Medulla oblongata (tissue), 1 donor: Measurements from ENCODE around the gene ADGRD1.
"Not testable (repeated sequence)": the region's sequence is repeated elsewhere in the genome, so short reads cannot be mapped to it uniquely, and the experiment has no call there.

Experiments
- DNase-seq: peaks from one replicate; pipeline ENCODE4 v3.0.0-alpha.2; 2015; ENCODE audit errors: extremely low spot score

The ADGRD1 gene

DNA sequence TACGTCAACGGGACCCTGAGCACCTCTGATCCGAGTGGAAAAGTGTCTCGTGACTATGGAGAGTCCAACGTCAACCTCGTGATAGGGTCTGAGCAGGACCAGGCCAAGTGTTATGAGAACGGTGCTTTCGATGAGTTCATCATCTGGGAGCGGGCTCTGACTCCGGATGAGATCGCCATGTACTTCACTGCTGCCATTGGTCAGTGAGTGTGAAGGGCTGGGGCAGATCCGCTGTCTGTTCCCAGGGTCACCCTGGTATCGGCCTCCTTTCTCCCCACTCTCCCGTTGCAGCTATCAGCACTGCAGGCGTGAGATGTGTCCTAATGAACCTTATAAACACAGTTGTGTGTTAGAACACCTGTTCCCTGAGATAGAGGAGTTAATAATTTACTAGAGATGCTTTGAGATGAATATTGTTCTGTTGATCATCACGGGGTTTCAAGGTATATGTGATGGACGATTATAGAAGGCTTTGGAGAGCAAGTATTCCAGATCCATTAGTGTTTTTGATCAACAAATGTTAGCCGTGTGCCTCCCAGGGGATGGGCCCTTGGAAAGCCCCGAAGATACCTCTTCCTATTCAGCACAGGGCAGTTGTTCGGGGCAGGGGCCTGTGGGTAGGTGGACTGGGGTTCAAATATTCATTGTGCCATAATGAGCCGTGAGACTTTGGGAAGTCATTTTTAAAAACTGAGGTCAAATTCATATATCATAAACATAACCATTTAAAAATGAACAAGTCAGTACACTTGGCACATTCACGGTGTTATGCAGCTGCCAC lies 33.6 kb downstream of the ADGRD1 start:
- DNase-seq: no peak

DNA sequence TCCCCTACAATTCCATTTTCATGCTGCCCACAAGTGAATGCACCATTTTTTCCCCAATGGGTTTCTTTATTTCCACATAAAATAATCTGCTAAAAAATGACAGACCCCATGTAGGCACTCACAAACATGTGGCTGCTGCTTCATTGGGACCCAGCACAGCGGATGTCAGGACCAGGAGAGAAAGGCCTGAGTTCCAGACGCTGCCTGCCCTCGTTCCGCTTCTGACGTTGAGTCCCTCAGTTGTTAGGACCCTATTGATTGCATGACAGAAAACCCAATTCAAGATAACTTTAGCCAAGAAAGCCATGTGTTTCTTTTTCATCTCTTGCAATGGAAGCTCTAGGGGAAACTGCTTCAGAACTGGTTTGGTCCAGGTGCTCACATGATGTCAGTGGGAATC lies 34.6 kb downstream of the ADGRD1 start:
- no peak for DNase-seq

DNA sequence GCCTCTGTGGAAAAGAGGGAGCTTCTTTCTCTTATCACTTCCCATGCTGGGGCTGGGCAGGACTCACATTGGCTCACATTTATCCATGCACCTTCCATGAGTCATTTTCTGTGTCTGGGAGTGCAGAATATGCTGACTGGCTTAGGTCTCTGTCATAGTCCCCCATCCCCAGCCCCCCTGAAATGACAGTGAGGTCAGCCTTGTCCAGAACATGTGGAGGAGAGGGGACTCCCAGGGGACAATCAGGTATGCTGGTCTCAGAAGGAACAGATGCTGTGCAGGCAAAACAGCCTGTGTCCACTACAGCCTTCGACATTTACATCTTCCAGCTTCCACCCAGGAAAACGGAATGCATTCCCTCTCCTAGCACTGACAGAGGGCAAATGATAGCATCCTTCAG lies 35.0 kb downstream of the ADGRD1 start:
- no peak for DNase-seq

DNA sequence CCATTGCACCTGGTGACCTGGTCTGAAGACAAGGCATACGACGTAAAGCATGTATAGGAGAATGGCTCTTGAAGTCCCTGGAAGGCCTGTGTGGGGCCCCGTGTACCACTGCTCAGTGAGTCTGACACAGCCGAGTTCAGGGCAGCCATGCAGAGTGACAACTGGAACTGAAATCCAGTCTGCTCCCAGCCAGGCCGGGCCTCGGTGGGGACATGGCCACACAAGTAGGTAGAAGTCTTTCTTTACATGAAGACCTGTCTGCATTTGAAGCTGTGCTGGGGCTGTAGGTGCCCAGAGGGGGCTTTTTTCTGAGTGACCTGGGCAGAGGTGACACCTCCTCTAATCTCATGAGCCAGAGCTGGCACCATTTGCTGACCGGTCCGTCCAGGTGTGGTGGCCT lies 35.7 kb downstream of the ADGRD1 start:
- no peak for DNase-seq

DNA sequence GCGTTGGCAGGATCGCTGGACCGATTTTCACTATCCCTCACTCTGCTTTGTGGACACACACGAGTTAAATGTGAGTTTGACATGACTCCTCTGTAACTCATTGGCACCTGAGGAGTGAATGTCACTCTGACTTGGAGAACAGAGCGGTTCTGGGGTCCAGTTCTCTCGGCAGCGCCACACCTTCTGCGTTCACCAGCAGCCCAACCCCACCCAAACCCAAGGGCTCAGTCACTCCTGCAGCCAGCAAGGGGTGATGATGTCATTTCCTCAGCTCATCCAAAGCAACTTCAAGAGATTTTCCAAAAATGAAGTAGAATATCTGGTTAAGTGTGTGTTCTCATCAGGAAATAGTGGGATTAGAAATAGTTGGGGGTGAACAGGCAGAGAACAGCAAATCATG lies 36.3 kb downstream of the ADGRD1 start:
- DNase-seq: no peak

DNA sequence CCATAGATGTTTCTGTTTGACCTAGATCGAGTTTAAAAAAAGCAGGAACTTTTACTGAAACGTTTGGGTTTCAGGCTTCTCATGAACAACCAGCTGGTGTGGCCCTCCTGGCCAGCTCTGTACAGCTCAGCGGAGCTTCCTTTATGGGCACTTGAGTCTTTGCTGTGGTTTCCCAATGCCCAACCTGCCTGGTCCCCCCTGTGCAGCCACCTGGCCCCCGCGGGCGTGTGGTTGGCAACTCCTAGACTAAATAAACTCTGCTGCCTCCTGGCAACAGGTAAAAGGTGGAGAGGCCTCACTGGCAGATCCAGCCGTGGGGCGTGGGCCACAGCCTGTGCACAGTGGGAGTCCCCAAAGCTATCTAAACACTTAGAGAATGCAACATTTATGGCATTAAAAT lies 38.7 kb downstream of the ADGRD1 start:
- DNase-seq: no peak

DNA sequence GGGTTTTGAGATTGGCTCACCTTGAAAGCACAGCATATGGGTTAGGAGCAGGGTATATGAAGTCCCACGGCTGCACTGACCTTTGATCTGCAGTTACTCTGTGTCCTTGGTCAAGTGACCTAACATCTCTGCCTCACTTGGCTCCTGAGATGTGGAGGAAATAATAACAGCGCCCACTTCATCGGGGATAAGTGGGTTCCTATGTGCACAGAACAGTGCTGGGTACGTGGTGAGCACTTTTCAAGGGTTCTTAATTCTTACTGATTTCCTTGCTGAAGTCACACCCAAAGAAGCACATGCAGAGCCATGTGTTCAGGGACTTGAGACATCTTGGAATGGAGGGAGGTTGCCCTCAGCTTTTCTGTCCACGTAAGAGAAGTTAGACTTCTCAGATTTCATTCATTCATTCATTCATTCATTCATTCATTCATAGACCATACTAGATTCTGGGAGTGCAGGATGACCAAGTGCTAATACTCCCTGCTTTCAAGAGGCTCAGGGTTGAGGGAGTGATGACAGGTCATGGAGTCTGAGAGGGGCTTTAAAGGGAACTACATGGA lies 39.4 kb downstream of the ADGRD1 start:
- no peak for DNase-seq

DNA sequence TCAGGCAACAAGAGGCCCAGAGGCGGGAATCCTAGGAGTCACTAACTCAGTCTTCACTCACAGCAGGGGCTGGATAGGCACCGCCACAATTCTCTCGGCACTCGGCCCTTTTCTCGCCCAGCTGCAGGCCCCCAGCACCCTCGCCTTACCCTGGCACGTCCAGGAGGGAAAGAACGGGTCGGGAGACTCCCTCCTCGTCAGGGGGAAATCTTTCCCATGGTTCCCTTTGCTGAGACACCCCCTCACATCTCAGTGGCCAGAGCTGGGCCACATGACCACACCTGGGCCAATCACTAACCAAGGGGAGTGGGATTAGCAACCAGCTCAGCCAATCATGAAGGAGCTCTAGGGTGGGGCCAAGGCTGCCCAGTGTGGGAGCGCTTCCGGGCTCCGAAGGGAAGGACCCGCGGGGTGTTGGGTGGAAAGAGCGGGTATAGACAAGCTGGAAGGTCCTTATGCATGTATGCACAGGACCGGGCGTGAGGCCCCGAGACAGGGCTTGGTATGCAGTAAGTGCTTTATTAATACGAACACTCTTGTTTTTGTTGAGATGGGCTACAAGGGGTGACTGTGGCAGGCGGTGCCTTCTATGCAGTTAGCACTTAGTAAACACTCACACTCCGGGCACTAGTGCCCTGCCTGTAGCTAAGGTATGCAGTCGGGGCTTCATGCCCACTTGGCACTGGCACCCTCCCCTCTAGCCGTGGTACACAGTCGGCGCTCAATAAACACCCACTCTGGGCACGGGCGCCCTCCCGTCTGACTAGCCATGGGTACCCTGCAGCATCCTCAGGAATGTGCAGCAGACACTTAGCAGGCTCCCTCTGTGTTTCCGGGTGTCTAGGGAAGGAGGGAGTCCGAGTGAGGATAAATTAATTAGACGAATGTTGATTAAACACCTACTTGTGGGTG lies 40.3 kb downstream of the ADGRD1 start:
- DNase-seq: no peak

DNA sequence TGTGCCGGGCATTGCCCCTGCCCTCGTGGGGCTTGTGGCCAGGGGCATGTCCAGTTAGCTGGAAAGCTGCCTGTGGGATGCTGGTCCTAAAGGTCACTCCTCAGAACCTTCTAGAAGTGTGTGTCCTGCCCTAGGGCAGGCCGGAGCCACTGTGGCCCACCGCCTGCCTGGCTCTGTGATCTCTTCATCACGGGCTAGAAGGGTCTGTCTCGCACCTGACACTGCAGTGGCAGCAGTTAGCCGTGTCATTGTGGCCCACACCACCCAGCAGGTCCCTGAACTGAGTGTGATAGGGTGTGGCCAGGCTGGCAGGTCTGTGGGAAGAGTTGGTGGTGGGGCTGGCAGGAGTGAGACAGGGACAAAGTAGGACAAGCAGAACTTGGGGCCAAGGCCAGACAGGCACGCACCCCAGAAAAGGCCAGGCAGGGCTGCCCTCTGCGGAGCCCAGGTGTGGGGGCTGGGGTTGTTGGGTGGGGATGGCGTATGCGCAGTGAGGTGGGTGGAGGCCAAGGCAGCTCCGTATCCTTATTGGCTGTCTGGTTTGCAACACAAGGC lies 41.2 kb downstream of the ADGRD1 start:
- DNase-seq: no peak

DNA sequence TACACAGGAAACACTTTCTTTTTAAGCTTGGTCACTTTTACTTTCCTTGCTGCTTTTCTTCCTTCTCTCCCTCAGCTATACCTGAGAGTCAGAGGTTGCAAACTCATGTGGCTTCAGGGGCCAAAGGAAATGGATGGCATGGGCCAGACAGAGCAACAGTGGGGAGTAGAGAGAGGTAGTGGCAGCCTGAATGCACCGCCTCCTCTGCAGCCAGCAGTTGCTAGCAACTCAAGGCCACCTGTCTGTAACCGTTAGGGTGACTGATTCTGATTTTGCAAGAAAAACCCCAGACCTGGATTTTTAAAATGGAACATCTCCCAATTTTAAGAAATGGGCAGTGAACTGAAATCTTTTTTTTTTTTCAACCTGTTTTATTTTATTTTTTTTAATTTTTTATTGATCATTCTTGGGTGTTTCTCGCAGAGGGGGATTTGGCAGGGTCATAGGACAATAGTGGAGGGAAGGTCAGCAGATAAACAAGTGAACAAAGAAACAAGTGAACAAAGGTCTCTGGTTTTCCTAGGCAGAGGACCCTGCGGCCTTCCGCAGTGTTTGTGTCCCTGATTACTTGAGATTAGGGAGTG lies 41.8 kb downstream of the ADGRD1 start:
- not testable (repeated sequence) for DNase-seq

DNA sequence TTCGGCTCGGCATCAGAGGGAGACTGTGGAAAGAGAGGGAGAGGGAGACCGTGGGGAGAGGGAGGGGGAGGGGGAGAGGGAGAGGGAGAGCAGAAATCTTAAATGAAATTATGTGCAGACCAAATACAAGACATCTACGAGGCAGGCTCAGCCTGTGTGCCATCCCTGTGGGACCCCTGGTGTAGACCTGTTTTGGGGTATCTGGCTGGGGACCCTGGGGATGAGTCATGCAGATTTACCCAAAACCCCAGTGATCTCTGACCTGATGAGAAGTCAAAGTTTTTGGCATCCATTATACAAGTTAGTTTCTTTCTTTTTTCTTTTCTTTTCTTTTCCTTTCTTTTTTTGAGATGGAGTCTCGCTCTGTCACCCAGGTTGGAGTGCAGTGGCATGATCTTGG lies 44.4 kb downstream of the ADGRD1 start:
- DNase-seq: no peak

DNA sequence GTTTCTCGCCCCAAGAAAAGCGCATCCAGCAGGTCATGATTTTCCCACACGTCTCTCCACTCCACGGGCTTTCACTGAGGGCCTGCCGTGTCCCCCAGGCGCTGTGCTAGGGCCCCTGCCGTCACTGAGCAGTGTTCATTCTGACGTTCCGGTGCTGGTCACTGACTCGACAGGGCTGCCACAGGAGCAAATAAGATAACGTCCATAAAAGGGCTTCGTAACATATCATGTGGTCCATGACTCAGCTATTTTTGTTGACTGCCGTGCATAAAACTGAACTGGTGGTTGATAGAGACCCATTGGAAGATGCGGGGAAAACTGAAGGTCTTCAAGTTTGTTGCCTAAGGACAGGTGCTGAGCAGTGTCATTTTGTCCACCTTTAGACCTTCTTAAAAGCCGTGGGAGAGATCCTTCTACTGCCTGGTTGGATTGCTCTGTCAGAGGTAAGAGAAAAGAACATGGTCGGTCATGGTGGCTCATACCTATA lies 46.3 kb downstream of the ADGRD1 start:
- DNase-seq: no peak

DNA sequence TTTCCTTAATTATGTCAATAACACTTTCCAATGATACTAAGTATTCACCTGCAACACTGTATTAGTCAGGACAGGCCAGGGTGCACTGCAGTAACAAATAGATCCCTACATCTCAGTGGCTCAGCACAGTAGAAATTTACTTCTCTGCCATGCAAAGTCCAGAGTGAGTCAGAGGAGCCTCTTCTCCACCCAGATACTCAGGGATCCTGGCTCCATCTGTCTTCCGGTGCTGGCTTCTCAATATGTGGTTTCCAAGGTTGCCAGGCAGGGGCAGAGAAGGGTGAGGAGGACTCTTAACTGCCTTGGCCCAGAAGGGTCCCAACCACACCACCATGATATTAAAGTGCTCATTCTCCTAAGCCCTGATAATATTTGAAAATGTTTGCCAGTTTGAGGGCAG lies 47.8 kb downstream of the ADGRD1 start:
- no peak for DNase-seq

DNA sequence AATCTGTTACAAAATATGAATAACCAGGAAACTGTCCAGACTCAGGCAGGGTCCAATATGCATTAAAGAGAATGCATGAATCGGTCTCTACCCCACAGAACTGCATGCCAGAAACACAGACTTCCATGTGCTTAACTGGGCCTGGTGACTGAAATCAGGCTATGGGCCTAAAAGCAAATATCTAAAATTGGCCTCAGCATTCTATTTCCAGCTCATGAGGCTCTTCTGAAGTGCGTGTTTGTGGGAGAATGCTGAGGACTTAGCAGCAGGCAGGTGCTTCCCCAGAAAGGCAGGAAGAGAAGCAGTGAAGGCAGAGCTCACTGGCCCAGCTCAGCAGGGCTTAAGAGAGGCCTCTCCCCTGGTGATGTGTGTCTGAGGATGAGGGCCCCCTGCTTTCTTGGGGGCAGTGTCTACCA lies 48.5 kb downstream of the ADGRD1 start:
- DNase-seq: no peak

DNA sequence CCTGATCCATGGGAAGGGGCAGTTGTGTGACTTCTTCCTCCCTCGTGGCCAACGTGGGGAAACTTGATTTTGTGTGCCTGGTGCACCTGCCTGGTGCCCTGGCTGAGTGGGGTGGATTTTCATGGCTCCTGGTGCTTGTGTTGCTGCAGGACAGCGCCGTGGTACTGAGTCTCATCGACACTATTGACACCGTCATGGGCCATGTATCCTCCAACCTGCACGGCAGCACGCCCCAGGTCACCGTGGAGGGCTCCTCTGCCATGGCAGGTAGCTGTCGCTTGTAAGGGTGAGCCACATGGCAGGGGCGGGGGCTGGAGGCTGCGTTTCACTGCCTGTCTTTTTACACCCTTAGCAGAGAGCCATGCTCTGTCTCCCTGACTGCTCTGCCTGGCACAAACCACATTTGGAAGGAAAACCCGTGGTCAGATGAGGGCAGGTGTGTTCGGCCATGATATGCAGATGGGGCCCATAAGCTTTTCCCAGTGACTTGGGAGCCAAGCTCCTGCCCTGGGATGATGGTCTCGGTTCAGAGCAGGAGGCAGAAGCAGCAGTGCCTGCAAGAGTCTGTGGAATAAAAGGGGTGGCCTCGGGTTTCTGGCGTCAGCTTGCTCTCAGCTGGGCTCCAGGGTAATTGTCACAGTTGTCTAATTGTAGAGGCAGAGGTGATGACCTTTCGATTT lies 49.5 kb downstream of the ADGRD1 start:
- DNase-seq: no peak

DNA sequence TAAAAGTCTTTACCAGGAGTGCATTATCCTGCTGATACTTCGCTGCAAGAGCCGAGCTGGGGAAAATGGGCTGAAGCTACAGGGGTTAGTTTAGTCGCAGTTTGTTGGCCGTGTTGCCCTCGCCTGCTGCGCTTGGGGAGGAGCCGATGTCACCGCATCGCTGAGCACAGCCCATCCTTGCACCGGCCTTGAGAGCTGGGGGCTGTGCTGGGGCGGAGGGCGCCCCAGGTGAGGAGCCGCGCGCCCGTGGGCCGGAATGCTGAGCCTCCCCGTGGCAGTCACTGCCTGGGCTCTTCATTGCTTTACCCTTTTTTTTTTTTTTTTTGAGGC lies 50.0 kb downstream of the ADGRD1 start:
- DNase-seq: no peak

DNA sequence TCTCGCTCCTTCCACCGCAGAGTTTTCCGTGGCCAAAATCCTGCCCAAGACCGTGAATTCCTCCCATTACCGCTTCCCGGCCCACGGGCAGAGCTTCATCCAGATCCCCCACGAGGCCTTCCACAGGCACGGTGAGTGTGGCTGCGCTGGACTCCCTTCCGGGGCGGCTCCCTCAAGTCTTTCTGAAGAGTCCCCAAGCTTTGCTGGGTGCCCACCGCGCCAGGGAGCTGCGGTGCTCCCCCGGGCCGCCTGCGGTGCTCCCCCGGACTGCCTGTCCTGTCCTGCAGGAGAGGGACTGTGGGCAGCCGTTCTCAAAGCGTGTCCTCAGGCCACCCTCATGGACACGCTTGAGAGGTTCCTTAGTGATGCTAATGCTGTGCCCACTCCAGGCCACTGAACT lies 50.5 kb downstream of the ADGRD1 start:
- no peak for DNase-seq

DNA sequence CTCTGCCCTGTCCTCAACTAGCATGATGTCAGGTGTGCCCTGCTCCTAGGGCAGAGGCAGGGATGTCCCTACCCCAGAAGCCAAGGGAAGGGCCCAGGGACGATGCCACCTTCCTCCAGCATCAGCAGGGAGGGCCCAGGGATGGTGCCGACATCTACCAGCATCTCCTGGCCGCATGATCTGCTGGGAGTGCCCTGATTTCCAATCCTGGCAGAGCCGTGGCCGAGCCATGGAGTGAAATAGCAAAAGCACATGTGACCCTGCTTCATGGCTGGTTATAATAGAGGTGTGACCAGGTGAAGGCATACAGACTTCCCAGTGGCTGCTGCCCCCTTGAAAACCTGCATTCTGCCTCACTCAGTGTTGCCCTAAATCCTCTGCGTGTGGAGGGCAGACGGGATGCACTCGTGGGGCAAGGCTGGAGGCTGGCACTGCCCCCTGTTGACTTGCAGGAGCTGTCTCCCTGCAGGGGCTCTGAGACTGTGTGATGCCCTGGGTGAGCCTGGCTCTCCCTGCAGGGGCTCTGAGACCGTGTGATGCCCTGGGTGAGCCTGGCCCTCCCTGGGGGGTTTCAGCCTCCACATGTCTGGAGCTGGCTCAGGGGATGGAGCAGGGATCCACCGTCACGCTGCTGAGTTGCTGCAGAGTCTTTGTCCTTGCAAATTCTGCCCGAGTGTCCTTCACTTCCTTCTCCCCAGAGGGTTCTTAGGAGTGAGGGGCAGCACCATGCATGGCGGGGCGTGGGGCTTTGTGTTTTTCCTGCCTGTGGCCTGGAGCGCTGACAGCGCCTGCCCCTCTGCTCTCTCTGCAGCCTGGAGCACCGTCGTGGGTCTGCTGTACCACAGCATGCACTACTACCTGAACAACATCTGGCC lies 51.7 kb downstream of the ADGRD1 start:
- no peak for DNase-seq

DNA sequence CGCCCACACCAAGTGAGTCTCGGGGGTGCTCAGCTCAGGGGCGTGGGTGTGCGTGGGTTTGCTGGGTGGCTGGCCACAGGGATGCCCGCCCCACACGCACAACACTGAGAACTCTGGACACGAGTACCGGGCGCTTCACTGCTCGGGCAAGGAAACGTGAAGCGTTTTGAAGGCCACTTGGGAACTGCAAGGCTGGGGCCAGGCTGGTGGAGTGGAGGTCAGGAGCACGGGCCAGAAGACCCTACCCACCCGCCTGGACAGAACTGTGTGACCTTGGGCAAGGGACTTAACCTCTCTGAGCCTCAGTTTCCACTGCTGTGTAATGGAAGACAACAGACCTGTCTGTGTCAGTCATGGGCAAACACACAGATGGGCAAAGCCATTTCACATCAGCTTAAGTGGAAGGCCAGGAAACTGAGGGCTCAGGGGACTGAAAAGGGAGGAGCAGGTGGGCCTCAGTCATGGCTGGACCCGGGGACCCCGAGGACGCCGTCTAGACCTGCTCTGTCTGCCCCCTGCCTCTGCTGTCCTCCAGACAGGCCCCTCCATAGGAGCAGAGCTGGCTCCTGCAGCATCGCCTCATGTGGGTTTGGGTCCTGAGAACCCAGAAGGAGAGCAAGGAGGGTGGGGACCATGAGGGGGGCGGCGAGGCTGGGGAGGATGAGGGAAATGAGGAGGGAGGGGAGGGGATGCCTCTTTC lies 52.5 kb downstream of the ADGRD1 start:
- no peak for DNase-seq
